Measurements from ENCODE around the gene ELMO1.

The ELMO1 gene

DNA sequence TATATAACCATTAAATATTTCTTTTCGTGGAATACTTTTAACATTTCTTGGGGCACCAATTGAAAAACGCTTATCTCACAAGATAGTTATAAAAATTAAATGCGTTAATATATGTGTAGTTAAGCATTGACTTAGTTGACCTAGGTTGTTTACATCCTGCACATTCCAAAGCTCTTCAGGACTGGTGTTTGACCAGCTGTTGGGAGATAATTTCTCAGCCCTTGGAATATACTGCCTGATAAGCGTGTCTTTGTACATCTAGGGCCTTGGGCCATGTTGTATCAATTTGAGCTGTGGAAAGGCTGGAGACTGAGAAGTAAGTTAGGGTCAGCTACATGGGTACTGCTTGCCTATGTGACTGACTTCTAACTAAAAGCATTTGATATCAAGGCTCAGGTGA lies 634.4 kb downstream of the ELMO1 start:
- DNase-seq (ENCODE audit: low read depth in 2 of 2, low spot score in 1 of 2) = no peak

DNA sequence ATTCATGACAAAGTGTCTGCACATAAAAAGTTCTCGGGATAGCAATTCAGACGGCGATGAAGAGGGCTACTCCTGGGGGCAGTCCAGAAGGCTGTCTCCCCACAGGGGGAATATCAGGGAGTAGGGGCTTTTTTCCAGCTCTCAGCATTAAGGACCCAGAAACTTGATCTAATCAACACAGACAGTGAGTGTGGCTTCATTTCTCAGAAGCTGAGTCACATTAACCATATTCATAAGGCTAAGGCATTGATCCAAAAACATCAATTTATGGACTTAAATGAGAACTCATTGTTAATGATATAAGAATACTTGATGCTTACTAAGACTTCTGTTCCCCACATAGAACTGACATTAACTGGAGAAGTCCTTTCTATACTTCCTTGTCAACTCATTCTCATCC lies 636.9 kb downstream of the ELMO1 start:
- no peak for DNase-seq (ENCODE audit: low read depth in 2 of 2, low spot score in 1 of 2)

DNA sequence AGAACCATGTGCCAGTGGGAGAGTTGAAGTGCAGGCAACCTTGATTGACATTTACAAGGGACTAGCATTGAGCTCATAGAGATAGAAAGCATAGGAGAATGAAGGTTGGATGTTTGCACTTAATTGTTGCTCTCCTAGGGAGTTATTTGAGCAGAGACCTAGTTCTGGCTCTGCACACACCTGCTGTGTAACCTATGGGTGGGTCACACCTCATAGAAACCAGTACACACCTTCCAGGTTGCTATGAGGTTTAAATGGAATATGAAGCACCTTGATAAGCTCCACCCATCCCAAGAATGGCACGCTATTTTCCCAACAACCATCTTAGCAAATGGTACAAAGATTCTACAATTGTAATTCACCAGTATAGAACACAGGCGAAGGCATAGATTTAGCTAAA lies 638.2 kb downstream of the ELMO1 start:
- no peak for DNase-seq (ENCODE audit: low read depth in 2 of 2, low spot score in 1 of 2)

DNA sequence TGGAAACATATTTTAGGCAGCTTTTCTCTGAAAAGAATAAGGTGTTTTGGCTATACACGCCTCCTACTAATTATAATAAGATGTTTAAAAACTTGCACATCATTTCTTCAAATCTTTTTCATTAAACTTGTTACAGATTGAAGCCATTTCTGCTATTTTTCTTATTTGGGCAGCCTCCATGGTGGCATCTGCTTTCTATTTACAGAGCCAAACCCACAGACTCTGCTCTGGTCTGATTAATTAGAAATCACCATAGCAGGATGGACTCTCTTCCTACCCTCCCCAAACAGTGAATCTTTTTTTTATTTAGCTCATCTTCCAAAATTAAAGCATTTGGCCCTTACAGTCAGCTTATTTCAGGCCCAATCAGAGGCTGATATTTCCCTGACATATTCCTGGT lies 638.6 kb downstream of the ELMO1 start:
- DNase-seq (ENCODE audit: low read depth in 2 of 2, low spot score in 1 of 2) = no peak

DNA sequence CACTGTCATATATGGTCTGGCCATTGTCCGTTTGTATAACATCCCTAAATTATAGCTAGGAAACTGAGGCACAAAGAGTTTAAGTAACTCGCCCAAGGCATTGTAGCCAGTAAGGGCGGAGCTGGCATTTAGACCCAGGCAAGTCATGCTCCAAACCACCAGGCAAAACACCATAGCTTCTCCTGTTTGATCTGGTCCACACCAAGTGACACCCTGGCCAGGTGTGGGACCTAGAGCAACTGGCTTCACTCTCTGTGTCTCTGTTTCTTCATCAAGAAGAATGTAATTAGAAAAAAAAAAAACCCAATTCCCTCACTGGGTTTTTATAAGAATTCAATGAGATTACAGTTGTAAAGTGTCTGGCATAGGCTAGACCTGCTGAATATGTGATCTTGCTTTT lies 639.2 kb downstream of the ELMO1 start:
- DNase-seq (ENCODE audit: low read depth in 2 of 2, low spot score in 1 of 2) = no peak

DNA sequence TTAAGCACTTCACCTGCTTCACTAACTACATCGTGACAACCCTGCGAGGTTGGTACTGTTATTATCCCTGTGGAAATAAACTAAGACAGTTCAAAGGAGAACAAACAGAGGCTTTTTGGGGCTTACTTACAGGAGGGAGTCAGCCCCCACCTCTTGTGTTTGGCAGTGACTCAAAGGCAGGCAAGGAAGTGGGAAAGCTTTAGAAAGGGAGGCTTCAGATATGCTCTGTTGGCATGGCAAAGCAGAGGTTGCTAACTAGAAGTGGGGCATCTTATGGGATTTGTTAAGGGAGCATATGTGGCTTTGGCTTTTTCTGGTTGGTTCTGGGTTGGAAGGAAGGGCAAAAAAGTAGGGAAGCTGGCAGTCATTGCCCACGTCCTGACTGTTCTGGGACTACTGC lies 639.6 kb downstream of the ELMO1 start:
- no peak for DNase-seq (ENCODE audit: low read depth in 2 of 2, low spot score in 1 of 2)

DNA sequence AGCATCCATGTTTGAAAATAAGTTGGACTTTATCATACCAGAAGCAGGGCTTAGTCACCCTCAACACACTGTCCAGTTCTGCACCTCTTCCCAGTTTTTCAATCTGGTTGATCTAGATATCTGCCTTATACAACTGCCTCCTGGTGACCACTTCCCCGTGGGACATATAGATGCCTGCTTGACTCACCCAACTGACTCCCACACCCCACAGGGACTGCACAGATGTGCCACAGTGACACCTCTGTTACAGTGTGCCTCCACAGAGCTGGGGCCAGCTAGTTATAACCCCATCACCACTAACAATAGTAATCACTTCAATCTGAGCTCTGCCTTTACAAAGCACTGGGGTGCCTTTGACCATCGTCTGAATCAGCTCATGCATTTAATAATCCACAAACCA lies 641.8 kb downstream of the ELMO1 start:
- DNase-seq (ENCODE audit: low read depth in 2 of 2, low spot score in 1 of 2) = no peak
